ENCODE measurements around the gene NUDT2. TPM values are rescaled to one million over a fixed set of nuclear protein-coding genes. Genes with fewer than 3 reads are reported as not detected.
A peak's percentile ranks its signal among the peaks of the same experiment; 100 is the strongest.

The NUDT2 gene
- total RNA-seq, 1 experiment from 2014 or later = 34.6 TPM

DNA sequence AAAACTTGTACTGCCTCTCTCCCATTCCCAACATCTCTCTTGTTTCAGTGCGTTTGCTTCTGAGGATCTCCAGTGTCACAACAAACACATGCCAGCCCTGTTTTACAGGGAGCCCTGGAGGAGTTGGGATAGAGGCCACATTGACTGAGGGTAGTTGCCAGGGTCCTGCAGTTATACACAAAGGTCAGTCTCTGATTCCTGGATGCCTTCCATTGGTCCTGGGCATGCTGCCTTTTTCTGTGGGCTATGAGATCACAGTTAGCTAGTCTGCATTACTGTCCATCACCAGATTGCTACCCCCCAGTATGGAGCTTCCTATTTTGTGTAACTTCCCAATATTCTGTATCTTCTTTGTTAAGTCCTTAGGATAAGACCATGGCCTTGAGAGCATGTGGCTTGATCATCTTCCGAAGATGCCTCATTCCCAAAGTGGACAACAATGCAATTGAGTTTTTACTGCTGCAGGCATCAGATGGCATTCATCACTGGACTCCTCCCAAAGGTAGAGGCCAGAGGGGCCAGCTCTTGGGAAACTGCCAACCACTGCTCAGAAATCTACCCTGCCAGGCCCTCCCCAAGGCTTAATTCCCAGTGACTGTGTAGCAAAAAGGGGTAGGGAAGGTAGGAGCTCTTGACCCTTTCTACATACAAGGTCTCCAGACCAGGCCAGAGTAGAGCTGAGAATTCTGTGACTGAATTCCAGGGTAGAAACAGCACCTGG lies 9.5 kb downstream of the NUDT2 start:
- CTCF ChIA-PET = no interaction called here
- Histone ChIP-seq H3K4me3 (ENCODE audit: low read length) (no peak overlapping the region), H3K4me1 (ENCODE audit: insufficient read depth, low read length) (no peaks in the 10 kb centered on the region), H3K9me3 (ENCODE audit: low read length) (no peaks in the 10 kb centered on the region), H3K27ac (ENCODE audit: low read length) (no peak overlapping the region), H3K9me2 (replicated peaks; ENCODE audit: low read length) (no peaks in the 10 kb centered on the region), H3F3A (ENCODE audit: low read length, unreplicated experiment) (no peaks in the 10 kb centered on the region), H3K79me2 (ENCODE audit: low read length) (no peaks in the 10 kb centered on the region), H3K9ac (ENCODE audit: low read length) (no peak overlapping the region), H4K20me1 (ENCODE audit: low read length) (no peaks in the 10 kb centered on the region), H3K27me3 (ENCODE audit: low read length) (no peaks in the 10 kb centered on the region), H3K4me2 (ENCODE audit: low read length) (no peak overlapping the region), H3K36me3 (ENCODE audit: low read depth, low read length) (no peaks in the 10 kb centered on the region; the same call in 1 of the 2 replicates), H2AFZ (ENCODE audit: low read length) (no peak overlapping the region)
- no peak for DNase-seq
- ATAC-seq = no peak
- POLR2A ChIA-PET (ENCODE audit: unreplicated experiment) = no interaction called here
- no peak for TF ChIP-seq EZH2 (IDR thresholded peaks at IDR 0.05; ENCODE audit: low read length, unreplicated experiment)
- no peak for TF ChIP-seq EZH2phosphoT487 (IDR thresholded peaks at IDR 0.05; ENCODE audit: borderline replicate concordance, low read length)
- TF ChIP-seq, protein P1, sequence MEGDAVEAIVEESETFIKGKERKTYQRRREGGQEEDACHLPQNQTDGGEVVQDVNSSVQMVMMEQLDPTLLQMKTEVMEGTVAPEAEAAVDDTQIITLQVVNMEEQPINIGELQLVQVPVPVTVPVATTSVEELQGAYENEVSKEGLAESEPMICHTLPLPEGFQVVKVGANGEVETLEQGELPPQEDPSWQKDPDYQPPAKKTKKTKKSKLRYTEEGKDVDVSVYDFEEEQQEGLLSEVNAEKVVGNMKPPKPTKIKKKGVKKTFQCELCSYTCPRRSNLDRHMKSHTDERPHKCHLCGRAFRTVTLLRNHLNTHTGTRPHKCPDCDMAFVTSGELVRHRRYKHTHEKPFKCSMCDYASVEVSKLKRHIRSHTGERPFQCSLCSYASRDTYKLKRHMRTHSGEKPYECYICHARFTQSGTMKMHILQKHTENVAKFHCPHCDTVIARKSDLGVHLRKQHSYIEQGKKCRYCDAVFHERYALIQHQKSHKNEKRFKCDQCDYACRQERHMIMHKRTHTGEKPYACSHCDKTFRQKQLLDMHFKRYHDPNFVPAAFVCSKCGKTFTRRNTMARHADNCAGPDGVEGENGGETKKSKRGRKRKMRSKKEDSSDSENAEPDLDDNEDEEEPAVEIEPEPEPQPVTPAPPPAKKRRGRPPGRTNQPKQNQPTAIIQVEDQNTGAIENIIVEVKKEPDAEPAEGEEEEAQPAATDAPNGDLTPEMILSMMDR (conservative IDR thresholded peaks at IDR 0.05; ENCODE audit: low read depth, low read length) = no peak
- no TSS peak for BruUV-seq (replicated peaks)
- intact Hi-C loops (cut with micrococcal nuclease) = no loop called here

DNA sequence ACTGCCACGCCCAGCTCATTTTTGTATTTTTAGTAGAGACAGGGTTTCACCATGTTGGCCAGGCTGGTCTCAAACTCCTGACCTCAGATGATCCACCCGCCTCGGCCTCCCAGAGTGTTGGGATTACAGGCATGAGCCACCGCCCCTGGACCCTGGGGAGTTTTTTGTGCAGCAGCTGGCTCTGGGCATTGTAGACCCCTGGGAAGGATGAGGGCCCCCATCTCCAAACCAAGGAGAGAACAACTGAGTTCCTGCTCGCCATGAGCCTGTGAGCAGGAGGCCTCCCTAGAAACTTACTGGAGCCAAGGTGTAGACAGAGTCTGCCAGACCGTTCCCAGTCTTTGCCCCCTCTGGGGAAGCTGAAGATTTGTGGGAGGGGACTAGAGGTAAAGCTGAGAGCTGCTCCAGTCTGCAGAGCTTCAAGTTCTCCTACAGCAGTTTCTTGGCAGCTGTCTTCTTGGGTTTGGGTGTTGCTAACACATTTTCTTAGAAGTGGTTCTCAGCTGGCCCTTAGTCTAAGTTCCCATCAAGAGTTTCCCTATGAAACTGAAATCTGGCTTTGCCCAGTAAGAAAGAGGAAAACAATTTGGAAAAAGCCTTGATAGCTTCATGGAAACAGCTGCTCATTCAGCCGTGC lies 12.4 kb downstream of the NUDT2 start:
- ChIA-PET POLR2A (ENCODE audit: unreplicated experiment) (no interaction called here), CTCF (no interaction called here)
- Histone ChIP-seq H3K9me3 (ENCODE audit: low read length) (no peaks in the 10 kb centered on the region), H3K4me2 (ENCODE audit: low read length) (no peak overlapping the region), H3K79me2 (ENCODE audit: low read length) (no peaks in the 10 kb centered on the region), H3K36me3 (ENCODE audit: low read depth, low read length) (no peaks in the 10 kb centered on the region; the same call in 1 of the 2 replicates), H3F3A (ENCODE audit: low read length, unreplicated experiment) (no peaks in the 10 kb centered on the region), H3K9ac (ENCODE audit: low read length) (no peak overlapping the region), H3K27me3 (ENCODE audit: low read length) (no peaks in the 10 kb centered on the region), H4K20me1 (ENCODE audit: low read length) (no peaks in the 10 kb centered on the region), H3K4me3 (ENCODE audit: low read length) (no peak overlapping the region), H3K4me1 (ENCODE audit: insufficient read depth, low read length) (no peaks in the 10 kb centered on the region), H3K27ac (ENCODE audit: low read length) (no peak overlapping the region), H2AFZ (ENCODE audit: low read length) (no peak overlapping the region), H3K9me2 (replicated peaks; ENCODE audit: low read length) (no peaks in the 10 kb centered on the region)
- ATAC-seq (no peak), DNase-seq (no peak)
- intact Hi-C loops (cut with micrococcal nuclease) = no loop called here
- TF ChIP-seq EZH2 (IDR thresholded peaks at IDR 0.05; ENCODE audit: low read length, unreplicated experiment) (no peak), EZH2phosphoT487 (IDR thresholded peaks at IDR 0.05; ENCODE audit: borderline replicate concordance, low read length) (no peak)
- TF ChIP-seq, protein P1 (conservative IDR thresholded peaks at IDR 0.05; ENCODE audit: low read depth, low read length) = no peak
- no TSS peak for BruUV-seq (replicated peaks)

DNA sequence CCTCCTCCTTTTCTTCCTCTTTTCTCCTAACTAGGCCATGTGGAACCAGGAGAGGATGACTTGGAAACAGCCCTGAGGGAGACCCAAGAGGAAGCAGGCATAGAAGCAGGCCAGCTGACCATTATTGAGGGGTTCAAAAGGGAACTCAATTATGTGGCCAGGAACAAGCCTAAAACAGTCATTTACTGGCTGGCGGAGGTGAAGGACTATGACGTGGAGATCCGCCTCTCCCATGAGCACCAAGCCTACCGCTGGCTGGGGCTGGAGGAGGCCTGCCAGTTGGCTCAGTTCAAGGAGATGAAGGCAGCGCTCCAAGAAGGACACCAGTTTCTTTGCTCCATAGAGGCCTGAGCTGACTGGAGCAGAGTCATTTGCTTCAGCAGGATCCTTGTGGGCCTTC lies 13.7 kb downstream of the NUDT2 start:
- intact Hi-C loops (cut with micrococcal nuclease) = no loop called here
- Histone ChIP-seq H4K20me1 (ENCODE audit: low read length) (no peaks in the 10 kb centered on the region), H2AFZ (ENCODE audit: low read length) (no peak overlapping the region), H3F3A (ENCODE audit: low read length, unreplicated experiment) (no peaks in the 10 kb centered on the region), H3K9me3 (ENCODE audit: low read length) (no peaks in the 10 kb centered on the region), H3K4me1 (ENCODE audit: insufficient read depth, low read length) (no peaks in the 10 kb centered on the region), H3K79me2 (ENCODE audit: low read length) (no peaks in the 10 kb centered on the region), H3K27me3 (ENCODE audit: low read length) (no peaks in the 10 kb centered on the region), H3K9me2 (replicated peaks; ENCODE audit: low read length) (no peaks in the 10 kb centered on the region), H3K27ac (ENCODE audit: low read length) (no peak overlapping the region), H3K4me3 (ENCODE audit: low read length) (no peak overlapping the region), H3K9ac (ENCODE audit: low read length) (no peak overlapping the region), H3K36me3 (ENCODE audit: low read depth, low read length) (no peaks in the 10 kb centered on the region; the same call in 1 of the 2 replicates), H3K4me2 (ENCODE audit: low read length) (no peak overlapping the region)
- ChIA-PET POLR2A (ENCODE audit: unreplicated experiment) (no interaction called here), CTCF (no interaction called here)
- TF ChIP-seq, protein P1 (conservative IDR thresholded peaks at IDR 0.05; ENCODE audit: low read depth, low read length) = no peak
- TF ChIP-seq EZH2phosphoT487 (IDR thresholded peaks at IDR 0.05; ENCODE audit: borderline replicate concordance, low read length) (no peak), EZH2 (IDR thresholded peaks at IDR 0.05; ENCODE audit: low read length, unreplicated experiment) (no peak)
- DNase-seq (no peak), ATAC-seq (no peak)
- BruUV-seq (replicated peaks) = TSS peak; percentile 61
